Measurements from ENCODE around the gene RIPK1.
"Not testable (repeated sequence)": the region's sequence is repeated elsewhere in the genome, so short reads cannot be mapped to it uniquely, and the experiment has no call there.

The RIPK1 gene

GRCh38 chr6:3136292-3137011, 68.2 kb downstream of the RIPK1 start:
- DNase-seq (ENCODE audit: low spot score) = no peak

DNA sequence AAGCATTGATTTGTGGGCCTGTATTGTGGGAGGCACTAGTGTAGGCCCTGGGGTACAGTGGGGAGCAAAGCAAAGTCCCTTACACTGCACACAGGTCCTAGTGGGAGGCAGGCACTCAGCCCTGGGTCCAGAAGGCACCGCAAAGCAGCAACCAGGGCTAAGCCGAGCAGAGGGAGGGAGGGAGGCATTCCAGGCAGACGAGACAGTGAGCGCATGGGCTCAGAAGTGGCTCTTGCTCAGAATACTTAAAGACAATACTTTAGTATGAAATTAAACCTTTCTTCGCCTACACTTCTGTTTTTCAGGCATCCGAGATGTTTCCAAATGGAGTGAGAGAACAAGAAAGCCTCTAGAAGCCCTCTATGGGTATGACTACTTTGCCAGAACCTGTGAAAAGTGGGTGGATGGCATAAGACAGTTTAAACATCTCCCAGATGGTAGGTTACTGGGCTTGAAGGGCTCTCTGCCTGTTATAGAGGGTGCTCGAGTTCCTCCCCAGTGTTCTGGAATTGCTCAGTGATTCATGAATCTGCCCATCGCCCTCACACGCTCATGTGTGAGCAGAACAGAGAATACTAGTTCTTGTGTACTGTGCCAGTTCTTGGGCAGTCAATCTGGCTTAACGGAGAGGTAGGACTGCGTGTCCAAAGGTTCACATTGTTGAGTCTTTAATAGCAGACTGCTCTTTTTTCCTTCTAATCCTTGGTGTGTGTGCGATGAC, 68.9 kb downstream of the RIPK1 start:
- no peak for DNase-seq (ENCODE audit: low spot score)

GRCh38 chr6:3137873-3138272, 69.6 kb downstream of the RIPK1 start:
- not testable (repeated sequence) for DNase-seq (ENCODE audit: low spot score)

DNA sequence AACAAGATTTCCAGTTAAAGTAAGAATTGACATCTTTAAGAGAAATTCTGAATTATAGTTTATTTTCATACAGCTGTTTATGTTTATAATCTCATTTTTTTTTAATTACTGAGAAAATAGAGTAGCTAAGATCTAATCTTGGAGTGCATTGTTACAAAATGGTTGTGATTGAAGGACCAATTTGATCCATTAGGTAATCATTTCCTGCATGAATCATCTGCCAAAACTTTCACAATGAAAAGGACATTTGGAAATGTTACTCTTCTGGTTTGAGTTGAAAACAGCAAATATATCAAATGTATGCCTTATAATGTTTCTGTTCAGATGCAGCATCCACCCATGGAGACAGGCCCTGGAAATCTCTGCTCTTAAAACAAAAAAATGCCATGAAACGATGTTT, 70.0 kb downstream of the RIPK1 start:
- no peak for DNase-seq (ENCODE audit: low spot score)

GRCh38 chr6:3139090-3139903, 71.0 kb downstream of the RIPK1 start:
- no peak for DNase-seq (ENCODE audit: low spot score)

DNA sequence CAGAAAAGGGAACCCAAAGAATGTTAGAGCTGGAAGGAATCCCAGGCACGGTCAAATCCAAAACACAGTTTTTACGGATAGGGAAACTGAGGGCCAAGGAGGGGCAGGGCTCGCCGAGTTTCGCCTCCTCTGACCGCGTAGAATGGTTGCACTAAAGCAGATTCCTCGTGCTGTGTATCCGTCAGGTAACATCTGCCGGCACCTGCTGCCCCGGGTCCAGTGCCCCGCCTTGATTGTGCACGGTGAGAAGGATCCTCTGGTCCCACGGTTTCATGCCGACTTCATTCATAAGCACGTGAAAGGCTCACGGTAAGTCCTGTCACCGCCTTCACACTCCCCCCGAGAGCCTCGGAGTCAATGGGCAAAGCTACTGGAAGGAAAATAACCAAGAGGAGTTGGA, 71.9 kb downstream of the RIPK1 start:
- no peak for DNase-seq (ENCODE audit: low spot score)

DNA sequence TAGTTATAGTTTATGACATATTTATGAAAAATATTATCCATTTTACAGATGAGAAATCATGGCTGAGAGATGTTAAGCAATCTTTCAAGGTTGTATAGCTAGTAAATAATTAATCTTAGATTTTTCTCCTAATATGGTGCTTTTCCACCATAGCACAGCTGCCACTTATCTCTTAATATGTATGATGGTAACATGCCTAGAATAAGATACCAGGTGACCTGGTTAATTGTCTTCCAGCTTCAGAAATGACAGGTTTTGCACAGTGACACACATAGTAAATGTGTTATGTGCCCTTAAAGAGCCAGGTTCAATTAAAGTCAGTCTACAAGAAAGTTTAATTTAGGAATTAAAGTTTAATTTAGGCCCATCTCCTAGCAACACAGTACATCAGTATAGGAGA, 74.2 kb downstream of the RIPK1 start:
- no peak for DNase-seq (ENCODE audit: low spot score)

- DNase-seq (ENCODE audit: low spot score) = no peak
Measured at GRCh38 chr6:3143158-3143557, 74.9 kb downstream of the RIPK1 start.

DNA sequence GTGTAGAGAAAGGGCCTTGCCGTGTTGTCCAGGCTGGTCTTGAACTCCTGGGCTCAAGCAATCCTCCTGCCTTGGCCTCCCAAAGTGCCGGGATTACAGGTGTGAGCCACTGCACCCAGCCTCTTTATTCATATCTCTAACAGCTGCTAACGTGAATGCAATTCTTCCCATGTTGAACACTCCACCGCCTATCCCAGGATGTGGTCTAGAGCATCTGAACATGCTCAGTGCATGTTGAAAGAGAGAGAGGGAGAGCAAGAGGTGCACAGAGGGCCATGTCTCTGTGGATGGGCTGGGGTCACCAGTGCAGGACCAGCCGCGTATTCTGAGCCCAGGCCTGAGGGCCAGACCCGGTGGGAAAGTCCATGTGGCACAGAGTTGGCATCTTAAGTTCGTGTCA, 76.3 kb downstream of the RIPK1 start:
- DNase-seq (ENCODE audit: low spot score) = no peak

DNA sequence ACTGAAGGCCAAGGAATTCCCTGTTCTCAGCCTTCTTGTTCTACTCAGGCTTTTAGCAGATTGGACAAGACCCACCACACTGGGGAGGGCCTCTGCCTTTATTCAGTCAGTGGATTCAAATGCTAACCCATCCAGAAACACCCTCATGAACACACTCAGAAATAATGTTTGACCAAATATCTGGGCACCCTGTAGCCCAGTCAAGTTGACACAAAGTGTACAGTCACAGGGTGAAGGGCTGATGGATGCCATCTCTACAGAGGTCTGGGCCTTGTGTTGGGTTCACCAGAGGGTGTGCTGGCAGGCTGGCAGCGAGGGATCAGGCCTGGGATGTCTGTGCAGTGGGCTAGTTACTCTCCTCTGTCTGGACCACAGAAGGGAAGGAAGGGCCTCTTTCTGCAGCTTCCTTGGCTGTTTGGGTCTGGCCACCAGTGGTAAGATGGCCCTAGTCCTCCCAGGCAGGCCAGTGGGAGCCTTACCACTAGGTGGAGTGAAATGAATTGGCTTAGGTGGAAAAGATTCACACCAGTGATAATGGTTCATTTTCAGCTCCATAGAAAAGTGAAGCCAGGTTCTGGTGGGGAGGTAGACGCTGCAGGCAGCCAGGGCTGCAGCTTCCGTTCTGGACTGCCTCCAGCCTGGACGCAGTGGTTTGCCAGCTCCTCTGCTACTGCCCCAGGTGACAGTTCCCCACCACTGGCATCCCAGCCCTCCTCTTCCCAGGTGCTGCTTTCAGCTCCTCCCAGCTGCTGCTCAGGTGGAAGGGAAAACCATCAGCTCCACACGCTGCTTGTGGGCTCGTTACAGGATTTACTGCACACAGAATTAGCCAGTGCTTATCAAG, 79.8 kb downstream of the RIPK1 start:
- DNase-seq (ENCODE audit: low spot score) = no peak

DNA sequence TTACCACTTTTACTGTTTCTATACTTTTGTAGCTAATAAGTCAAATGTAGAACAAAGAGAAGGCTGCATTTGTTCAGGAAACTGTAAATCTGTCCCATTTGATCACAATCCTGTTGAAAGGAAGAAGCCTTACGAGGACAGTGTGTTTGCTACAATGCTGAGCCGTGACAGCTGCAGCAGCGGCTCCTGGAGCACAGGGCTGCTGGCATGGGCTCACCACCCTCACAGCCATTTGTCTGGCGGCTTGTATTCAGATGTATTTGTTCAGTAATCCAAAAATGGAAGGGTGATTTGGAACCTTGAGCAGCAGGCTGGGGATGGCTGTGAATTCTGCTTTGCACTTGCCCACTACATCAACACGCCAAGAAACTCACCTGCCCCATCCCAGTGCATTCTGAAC, 83.4 kb downstream of the RIPK1 start:
- DNase-seq (ENCODE audit: low spot score) = no peak

GRCh38 chr6:3152689-3153088, 84.4 kb downstream of the RIPK1 start:
- no peak for DNase-seq (ENCODE audit: low spot score)

DNA sequence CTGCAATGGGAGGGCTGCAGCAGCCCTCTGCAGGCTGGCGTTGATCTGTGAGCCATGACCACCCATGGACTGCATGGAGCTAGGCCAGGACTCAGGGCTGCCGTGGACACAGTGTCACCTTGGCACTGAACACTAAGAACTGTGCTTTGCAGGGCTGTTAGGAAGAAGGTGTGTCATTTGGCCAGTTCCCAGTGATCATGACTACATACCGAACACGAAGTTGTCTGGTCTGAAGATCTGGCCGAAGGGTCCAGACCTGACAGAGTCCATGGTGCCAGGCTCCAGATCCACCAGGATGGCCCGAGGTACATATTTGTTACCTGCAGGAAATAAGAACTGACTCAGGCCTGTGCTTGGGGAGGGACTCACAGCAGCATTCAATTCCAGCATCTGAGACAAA, 87.1 kb downstream of the RIPK1 start:
- peak; percentile 81 for DNase-seq (ENCODE audit: low spot score)

- DNase-seq (ENCODE audit: low spot score) = not testable (repeated sequence)
Measured at GRCh38 chr6:3156184-3157130, 88.2 kb downstream of the RIPK1 start.

DNA sequence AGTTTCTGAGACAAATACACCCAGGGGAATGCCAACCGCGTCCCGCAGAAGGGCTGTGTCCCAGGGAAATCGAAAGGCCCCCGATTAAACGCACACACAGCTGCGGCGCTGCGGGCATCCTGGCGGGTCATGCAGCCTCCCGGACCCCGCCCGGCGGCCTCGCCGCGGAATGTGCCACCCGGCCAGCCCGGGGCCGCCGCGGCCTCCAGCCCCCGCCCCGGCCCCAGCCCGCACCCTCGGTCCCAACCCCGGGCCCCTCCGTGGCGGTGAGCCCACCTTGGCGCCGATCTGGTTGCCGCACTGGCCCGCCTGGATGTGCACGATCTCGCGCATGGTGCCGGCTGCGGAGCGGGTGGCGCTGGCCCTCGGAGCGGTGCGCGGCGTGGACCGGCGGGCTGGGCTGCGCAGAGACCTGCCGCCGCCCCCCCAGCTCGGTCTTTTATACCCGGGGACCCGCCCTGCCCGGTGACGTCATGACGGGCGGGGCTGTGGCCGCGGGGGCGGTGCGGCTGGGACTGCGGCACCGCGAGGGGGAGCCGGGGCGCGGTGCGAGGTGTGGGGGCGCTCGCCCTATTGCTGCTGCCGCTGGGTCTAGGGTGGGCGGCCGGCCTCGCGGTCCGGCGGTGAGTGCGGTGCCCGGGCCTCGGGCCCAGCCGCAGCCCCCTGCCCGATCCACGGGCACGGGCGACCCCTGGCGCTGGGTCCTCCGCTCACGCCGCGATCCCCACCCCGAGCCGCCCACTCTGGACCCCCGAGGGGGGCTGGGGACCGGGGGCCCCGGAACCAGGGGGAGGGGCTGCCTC, 89.0 kb downstream of the RIPK1 start, which contains the start of gene TUBB2A:
TUBB2A (minus strand) TSS at position 414 of the 803 bp plus-strand sequence; CDS start at position 333, 81 bp downstream.
- peak; percentile 80 for DNase-seq (ENCODE audit: low spot score)

DNA sequence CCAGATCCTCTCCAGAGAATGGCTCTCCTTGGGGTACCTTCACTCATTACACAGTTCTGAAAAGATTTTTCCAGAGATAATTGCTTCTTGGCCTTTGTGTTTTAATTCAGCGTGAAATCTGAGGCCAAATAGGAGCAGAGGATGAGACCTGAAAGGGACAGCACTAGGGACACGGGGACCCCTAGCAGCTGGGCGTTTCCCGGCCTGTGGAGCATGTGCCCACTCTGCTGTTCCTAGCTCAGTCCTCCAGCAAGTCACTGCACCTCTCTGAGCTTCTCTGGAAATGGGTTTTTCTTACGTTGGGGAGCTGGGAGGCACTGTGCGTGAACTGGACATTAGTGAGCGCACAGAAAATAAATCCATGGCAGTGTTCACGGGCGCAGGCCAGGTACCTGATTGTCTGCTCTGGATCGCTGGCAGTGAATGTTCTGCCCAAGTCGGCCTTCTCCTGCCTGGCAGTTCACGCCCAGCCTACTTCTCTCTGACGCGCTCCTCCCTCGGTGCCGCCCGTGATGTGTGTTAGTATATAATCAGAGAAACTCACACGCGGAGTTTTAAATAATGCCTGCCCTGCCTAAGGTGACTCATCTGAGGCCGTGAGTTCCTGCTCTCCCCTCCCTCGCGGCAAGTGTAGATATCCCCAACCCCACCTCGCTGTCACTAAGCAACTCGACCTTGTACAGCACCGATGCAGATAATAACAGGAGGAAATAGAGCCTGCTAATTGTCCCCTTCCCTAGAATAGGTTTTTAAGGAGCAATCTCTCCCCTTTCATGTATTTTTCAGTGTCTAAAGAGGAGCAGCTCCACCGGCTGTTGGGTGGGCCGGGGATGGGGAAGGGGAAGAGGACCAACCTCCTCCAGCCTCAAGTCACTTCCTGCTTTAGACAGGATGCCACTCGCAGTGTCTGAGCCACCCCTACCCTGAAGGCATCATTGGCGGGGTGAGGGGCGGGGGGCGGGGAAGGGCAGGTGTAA, 91.8 kb downstream of the RIPK1 start:
- DNase-seq (ENCODE audit: low spot score) = no peak

DNA sequence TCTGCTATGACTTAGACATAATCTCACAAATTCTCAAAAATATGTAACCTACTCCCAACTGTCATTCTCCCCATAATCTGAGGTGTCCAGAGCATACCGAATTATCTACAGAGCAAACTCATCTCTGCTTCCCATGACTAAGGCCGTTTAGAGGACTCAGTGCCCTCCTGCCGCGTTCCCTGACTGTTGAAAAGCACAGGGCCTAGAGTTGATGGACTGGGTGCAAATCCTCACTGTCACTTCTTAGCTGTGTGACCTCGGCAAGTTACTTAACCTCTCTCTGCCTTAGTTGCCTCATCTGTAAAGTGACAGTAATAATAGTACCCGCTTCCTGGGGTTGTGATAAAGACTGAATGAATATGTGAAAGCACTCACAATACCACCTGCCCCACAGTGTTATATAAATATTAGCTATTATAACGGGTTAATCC, 93.8 kb downstream of the RIPK1 start:
- DNase-seq (ENCODE audit: low spot score) = peak; percentile 50

- DNase-seq (ENCODE audit: low spot score) = peak; percentile 80
Measured at GRCh38 chr6:3162565-3163247, 94.4 kb downstream of the RIPK1 start.
